Brain microvascular endothelial cell (primary cell): ENCODE measurements around the gene PTTG1IP.
"Not testable (repeated sequence)": the region's sequence is repeated elsewhere in the genome, so short reads cannot be mapped to it uniquely, and the experiment has no call there.

Experiments
- DNase-seq: peaks from one replicate; pipeline ENCODE4 v3.0.0-alpha.2; 2020
- H3K27ac ChIP-seq: fragments of 250-450 bp; sonication (Bioruptor Pico); 2 replicates; pipeline ENCODE4 v1.5.1; 2020; ENCODE audit warnings: mild to moderate bottlenecking, moderate library complexity
- H3K27me3 ChIP-seq: fragments of 250-450 bp; sonication (Bioruptor Pico); replicated peaks from 2 replicates; pipeline ENCODE4 v1.5.1; 2020; ENCODE audit warnings: mild to moderate bottlenecking
- H3K36me3 ChIP-seq: fragments of 250-450 bp; sonication (Bioruptor Pico); replicated peaks from 2 replicates; pipeline ENCODE4 v1.5.1; 2020; ENCODE audit warnings: mild to moderate bottlenecking
- H3K4me3 ChIP-seq: 2 replicates; pipeline ENCODE4 v1.5.1; 2011; ENCODE audit warnings: low read depth, mild to moderate bottlenecking, control low read depth, low read length, moderate library complexity
- in situ Hi-C: cut with HindIII; loops from 2 replicates; pipeline ENCODE4 v1.10.0; 2017; ENCODE audit warnings: low sequenced_read_pairs, low pct_ligation_motif_present
- TF ChIP-seq, protein P1 (sequence below): IDR thresholded peaks from 2 replicates; pipeline ENCODE4 v1.5.1; 2011; ENCODE audit warnings: low read depth, mild to moderate bottlenecking, moderate library complexity, low read length, control low read depth, inconsistent platforms; ENCODE audit errors: missing control alignments

Gene PTTG1IP

DNA sequence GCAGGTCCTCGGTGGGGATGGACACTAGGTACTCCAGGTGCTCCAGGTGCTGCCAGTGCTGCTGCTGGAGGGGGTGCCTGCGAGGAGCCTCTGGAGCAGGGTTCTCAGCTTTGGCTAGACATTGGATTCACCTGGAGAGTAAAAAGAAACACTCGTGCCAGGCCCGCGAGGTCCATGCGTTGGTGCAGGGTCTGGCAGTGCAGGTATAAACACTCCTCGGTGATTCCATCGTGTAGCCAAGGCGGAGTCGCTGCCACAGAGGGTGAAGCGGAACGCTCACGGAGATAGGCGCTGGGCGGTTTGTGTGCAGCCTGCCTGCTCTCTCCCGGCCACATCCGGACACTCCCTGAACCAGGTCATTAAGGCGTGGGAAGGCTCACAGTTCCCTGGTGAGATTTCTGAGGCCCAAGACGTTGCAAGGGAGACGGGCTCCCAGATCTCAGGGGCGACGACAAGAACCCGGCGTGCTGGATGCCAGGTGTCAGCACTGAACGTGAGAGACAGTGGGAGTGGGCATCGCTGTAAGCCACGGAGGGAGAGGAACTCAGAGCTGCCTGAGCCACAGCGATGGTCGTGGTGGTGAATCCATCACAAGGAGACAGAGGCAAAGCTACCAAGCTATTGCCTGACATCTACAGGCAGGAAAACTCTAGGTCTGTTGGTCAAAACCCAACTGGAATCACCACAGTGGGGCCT lies 38.4 kb downstream of the PTTG1IP start:
- TF ChIP-seq, protein P1, sequence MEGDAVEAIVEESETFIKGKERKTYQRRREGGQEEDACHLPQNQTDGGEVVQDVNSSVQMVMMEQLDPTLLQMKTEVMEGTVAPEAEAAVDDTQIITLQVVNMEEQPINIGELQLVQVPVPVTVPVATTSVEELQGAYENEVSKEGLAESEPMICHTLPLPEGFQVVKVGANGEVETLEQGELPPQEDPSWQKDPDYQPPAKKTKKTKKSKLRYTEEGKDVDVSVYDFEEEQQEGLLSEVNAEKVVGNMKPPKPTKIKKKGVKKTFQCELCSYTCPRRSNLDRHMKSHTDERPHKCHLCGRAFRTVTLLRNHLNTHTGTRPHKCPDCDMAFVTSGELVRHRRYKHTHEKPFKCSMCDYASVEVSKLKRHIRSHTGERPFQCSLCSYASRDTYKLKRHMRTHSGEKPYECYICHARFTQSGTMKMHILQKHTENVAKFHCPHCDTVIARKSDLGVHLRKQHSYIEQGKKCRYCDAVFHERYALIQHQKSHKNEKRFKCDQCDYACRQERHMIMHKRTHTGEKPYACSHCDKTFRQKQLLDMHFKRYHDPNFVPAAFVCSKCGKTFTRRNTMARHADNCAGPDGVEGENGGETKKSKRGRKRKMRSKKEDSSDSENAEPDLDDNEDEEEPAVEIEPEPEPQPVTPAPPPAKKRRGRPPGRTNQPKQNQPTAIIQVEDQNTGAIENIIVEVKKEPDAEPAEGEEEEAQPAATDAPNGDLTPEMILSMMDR: no peak
- no peak for DNase-seq
- no peak overlapping the region for H3K27ac ChIP-seq
- in situ Hi-C loops: no loop called here
- no peaks in the 10 kb centered on the region for H3K36me3 ChIP-seq
- no peak overlapping the region for H3K4me3 ChIP-seq
- H3K27me3 ChIP-seq: peaks cover 3% of the 10 kb centered on the region

- Histone ChIP-seq H3K27me3 (peaks cover 3% of the 10 kb centered on the region), H3K27ac (no peak overlapping the region), H3K4me3 (no peak overlapping the region), H3K36me3 (no peaks in the 10 kb centered on the region)
- in situ Hi-C loops: no loop called here
- DNase-seq: no peak
- TF ChIP-seq, protein P1: no peak
Measured at GRCh38 chr21:44834231-44834950, 39.1 kb downstream of the PTTG1IP start.

DNA sequence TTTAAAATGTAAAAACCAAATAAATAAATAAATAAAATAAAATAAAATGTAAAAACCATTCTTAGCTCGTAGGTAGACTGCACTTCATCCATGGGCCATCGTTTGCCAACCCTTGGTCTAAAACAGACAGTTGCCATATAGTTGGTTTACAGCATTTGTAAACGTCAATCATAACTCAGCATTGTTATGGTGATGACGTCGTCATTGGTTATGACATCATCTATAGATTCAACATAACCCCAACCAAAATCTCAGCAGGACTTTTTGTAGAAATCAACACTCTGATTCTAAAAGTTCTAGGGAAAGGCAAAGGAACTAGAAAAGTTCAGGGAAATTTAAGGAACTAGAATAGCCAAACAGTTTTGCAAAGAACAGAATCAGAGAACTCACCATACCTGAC lies 39.8 kb downstream of the PTTG1IP start:
- DNase-seq: no peak
- in situ Hi-C loops: no loop called here
- Histone ChIP-seq H3K27me3 (peaks cover 3% of the 10 kb centered on the region), H3K36me3 (no peaks in the 10 kb centered on the region), H3K27ac (no peak overlapping the region), H3K4me3 (no peak overlapping the region)
- TF ChIP-seq, protein P1: no peak

GRCh38 chr21:44832516-44833255 lies 40.8 kb downstream of the PTTG1IP start:
- H3K36me3 ChIP-seq, H3K4me3 ChIP-seq, DNase-seq, in situ Hi-C loops, H3K27ac ChIP-seq, H3K27me3 ChIP-seq: not testable (repeated sequence)

DNA sequence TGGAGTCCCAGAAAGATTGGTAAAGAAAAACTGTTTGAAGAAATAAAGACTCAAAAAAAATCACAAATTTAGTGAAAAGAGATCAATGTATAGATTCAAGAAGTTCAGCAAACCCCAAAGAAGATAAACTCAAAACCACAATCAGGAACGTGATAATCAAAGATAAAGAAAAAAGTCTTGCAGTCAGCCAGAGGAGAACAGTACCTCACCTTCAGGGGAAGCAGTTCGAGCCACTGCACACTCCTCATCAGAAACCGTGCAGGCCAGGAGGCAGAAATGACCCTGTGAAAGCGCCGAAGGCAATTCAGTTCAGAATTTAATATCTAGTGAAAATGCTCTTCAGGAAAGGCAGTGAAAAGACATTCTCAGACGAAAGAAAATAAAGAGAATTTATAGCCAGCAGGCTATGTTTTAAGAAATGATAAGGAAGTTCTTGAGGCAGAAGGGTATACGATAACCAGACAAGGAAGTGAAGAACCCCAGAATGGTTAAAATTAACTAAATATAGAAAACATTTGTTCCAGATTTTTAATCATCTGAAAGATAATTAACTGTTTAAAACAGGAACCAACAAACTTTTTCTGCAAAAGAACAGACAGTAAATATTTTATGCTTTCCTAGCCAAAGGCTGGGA lies 42.1 kb downstream of the PTTG1IP start:
- TF ChIP-seq, protein P1: no peak
- no peak overlapping the region for H3K27ac ChIP-seq
- no peaks in the 10 kb centered on the region for H3K36me3 ChIP-seq
- H3K27me3 ChIP-seq: no peaks in the 10 kb centered on the region
- DNase-seq: no peak
- in situ Hi-C loops: no loop called here
- H3K4me3 ChIP-seq: no peak overlapping the region
